Osteocyte (in vitro differentiated cells): ENCODE results near the gene PHKB. TPM values are rescaled to one million over a fixed set of nuclear protein-coding genes. Genes with fewer than 3 reads are reported as not detected.

Experiments used
- DNase-seq: peaks from one replicate; pipeline ENCODE4 v3.0.0; 2021; ENCODE audit warnings: mixed read lengths; ENCODE audit not compliant: unreplicated experiment; ENCODE audit errors: extremely low spot score
- H3K27ac Mint-ChIP-seq: one replicate; pipeline ENCODE4 v1.8.0; 2021; ENCODE audit warnings: mild to moderate bottlenecking, mixed read lengths; ENCODE audit not compliant: unreplicated experiment
- H3K27me3 Mint-ChIP-seq: one replicate; pipeline ENCODE4 v1.8.0; 2021; ENCODE audit warnings: mixed read lengths; ENCODE audit not compliant: unreplicated experiment
- H3K36me3 Mint-ChIP-seq: one replicate; pipeline ENCODE4 v1.8.0; 2021; ENCODE audit warnings: mixed read lengths; ENCODE audit not compliant: unreplicated experiment
- H3K4me1 Mint-ChIP-seq: one replicate; pipeline ENCODE4 v1.8.0; 2021; ENCODE audit warnings: mixed read lengths; ENCODE audit not compliant: unreplicated experiment
- H3K4me3 Mint-ChIP-seq: one replicate; pipeline ENCODE4 v1.8.0; 2021; ENCODE audit warnings: mild to moderate bottlenecking, moderate library complexity, mixed read lengths; ENCODE audit not compliant: unreplicated experiment
- H3K9me3 Mint-ChIP-seq: one replicate; pipeline ENCODE4 v1.8.0; 2021; ENCODE audit warnings: mixed read lengths; ENCODE audit not compliant: unreplicated experiment
- CTCF ChIP-seq: fragments of 200-600 bp; sonication (generic); IDR thresholded peaks from 2 replicates; pipeline ENCODE4 v1.5.0; 2021; ENCODE audit warnings: antibody characterized with exemption, mild to moderate bottlenecking, moderate library complexity
- total RNA-seq: library from RNA; stranded (reverse); gene quantifications from 2 replicates; pipeline ENCODE4 v1.2.1, GENCODE V29; 2021

Gene PHKB
- total RNA-seq, 1 donor from 2014 or later, result 64.3 TPM

- no peak for DNase-seq
- Mint-ChIP-seq H3K9me3 (peaks cover 15% of the 10 kb centered on the region), H3K27ac (no peak overlapping the region), H3K27me3 (no peaks in the 10 kb centered on the region), H3K4me1 (no peaks in the 10 kb centered on the region), H3K36me3 (peaks cover 26% of the 10 kb centered on the region), H3K4me3 (no peak overlapping the region)
- TF ChIP-seq CTCF, result no peak
These were observed 59.0 kb downstream of the PHKB start for GRCh38 chr16:47519996-47520679.

- Mint-ChIP-seq H3K4me1 (peaks cover 5% of the 10 kb centered on the region), H3K27me3 (no peaks in the 10 kb centered on the region), H3K9me3 (peaks cover 15% of the 10 kb centered on the region), H3K36me3 (peaks cover 16% of the 10 kb centered on the region), H3K27ac (no peak overlapping the region), H3K4me3 (no peak overlapping the region)
- no peak for TF ChIP-seq CTCF
- no peak for DNase-seq
These were observed 62.3 kb downstream of the PHKB start for GRCh38 chr16:47523342-47524006.

GRCh38 chr16:47524007-47524405, 62.9 kb downstream of the PHKB start:
- TF ChIP-seq CTCF, result no peak
- no peak overlapping the region for H3K4me3 Mint-ChIP-seq
- DNase-seq, result no peak
- H3K4me1 Mint-ChIP-seq, result peaks cover 9% of the 10 kb centered on the region
- H3K9me3 Mint-ChIP-seq, result peaks cover 15% of the 10 kb centered on the region
- no peak overlapping the region for H3K27ac Mint-ChIP-seq
- peaks cover 16% of the 10 kb centered on the region for H3K36me3 Mint-ChIP-seq
- no peaks in the 10 kb centered on the region for H3K27me3 Mint-ChIP-seq

GRCh38 chr16:47528431-47528830, 67.3 kb downstream of the PHKB start:
- H3K4me3 Mint-ChIP-seq, result no peak overlapping the region
- TF ChIP-seq CTCF, result no peak
- H3K27me3 Mint-ChIP-seq, result no peaks in the 10 kb centered on the region
- H3K4me1 Mint-ChIP-seq, result peaks cover 9% of the 10 kb centered on the region
- H3K9me3 Mint-ChIP-seq, result no peaks in the 10 kb centered on the region
- H3K36me3 Mint-ChIP-seq, result peaks cover 3% of the 10 kb centered on the region
- DNase-seq, result no peak
- H3K27ac Mint-ChIP-seq, result no peak overlapping the region

GRCh38 chr16:47533744-47534292, 72.7 kb downstream of the PHKB start:
- peaks cover under 1% of the 10 kb centered on the region for H3K9me3 Mint-ChIP-seq
- no peaks in the 10 kb centered on the region for H3K27me3 Mint-ChIP-seq
- H3K4me1 Mint-ChIP-seq, result peaks cover under 1% of the 10 kb centered on the region
- no peak for DNase-seq
- H3K4me3 Mint-ChIP-seq, result no peak overlapping the region
- H3K36me3 Mint-ChIP-seq, result peaks cover 3% of the 10 kb centered on the region
- no peak for TF ChIP-seq CTCF
- no peak overlapping the region for H3K27ac Mint-ChIP-seq
